ENCODE results near the gene CYP11A1.

- TF ChIP-seq CTCF (IDR thresholded peaks at IDR 0.05; ENCODE audit: insufficient read depth, low read length) (no peak), SPI1 (IDR thresholded peaks at IDR 0.05; ENCODE audit: borderline replicate concordance, low read depth) (no peak), POLR2AphosphoS5 (IDR thresholded peaks at IDR 0.05; ENCODE audit: low read depth) (no peak), GABPA (IDR thresholded peaks at IDR 0.05; ENCODE audit: low read depth) (no peak)
Measured at GRCh38 chr15:74381190-74381453, 13.7 kb upstream of the CYP11A1 start.

Measured in HL-60 (cell line).